Measurements from ENCODE around the gene LMX1A.

LMX1A gene

DNA sequence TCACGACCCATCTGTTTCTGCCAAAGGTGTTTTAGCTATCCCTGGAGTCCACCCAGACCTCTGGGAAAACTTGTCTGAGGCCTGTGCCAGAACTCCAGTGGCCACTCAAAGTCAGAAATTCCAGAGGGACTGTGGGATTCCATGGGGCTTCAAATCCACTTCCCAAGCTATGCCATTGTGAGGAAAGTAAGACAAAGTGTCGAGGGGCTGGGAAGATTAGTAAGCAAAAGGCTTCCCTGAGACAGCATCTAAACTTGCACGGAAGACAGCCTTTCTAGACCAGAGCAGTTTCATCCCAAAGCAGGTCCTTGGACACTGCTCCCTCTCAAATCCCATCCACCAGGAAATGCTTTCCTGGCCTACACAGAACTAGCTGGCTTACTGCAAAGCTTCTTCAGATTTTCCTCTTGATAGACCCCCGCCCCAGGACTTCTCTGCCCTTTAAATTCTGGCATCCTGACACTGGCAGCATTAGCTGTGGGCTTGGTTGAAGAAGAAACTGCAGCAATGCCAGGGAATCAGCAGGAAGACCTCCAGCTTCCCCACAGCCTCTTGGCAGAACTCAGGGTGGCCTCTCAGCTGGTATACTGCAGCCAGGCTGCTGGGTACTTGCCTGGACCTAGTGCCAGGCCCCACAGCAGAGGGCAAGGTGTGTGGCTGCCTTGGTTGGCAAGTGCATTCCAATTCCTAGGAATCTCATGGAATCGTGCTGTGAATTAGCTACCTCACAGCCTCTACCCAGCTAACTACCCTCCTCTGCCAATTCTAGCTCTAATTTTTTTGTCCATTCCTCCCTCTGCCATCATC, 27.3 kb upstream of the LMX1A start:
- H3K9me3 ChIP-seq (ENCODE audit: control insufficient read depth, insufficient read depth, low read depth, low read length) = no peaks in the 10 kb centered on the region
- H3K36me3 ChIP-seq (ENCODE audit: control insufficient read depth, insufficient read depth, low read length) = no peaks in the 10 kb centered on the region
- H3K27ac ChIP-seq (ENCODE audit: low read depth, low read length) = no peak overlapping the region
- H3K27me3 ChIP-seq (ENCODE audit: control insufficient read depth, insufficient read depth, low read length) = peaks cover 9% of the 10 kb centered on the region
- H3K4me3 ChIP-seq (ENCODE audit: low read depth, low read length) = no peak overlapping the region
- peaks cover 5% of the 10 kb centered on the region; the same call in 1 of the 2 replicates for H3K4me1 ChIP-seq (ENCODE audit: control insufficient read depth, insufficient read depth, low read length)
- H3K9ac ChIP-seq (ENCODE audit: low read length) = no peak overlapping the region

DNA sequence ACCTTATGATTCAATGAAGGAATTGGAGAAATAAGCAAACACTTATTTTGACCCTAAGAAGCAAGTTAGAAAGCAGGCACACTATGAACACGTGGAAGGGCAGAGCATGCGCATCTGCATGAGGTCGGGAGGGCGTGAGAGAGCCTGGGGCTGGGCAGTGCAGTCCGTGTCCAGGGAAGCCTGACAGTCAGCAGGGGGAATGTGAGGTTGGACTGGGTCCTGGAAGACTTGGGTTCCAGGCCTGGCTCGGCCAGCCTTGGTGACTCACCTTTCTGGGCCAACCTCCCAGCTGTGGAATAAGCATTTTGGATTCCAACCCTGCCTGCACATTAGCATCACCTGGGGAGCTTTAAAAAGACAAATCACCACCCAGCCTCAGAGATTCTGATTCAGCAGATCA, 26.6 kb upstream of the LMX1A start:
- Histone ChIP-seq H3K27me3 (ENCODE audit: control insufficient read depth, insufficient read depth, low read length) (peaks cover 7% of the 10 kb centered on the region), H3K27ac (ENCODE audit: low read depth, low read length) (no peak overlapping the region)

DNA sequence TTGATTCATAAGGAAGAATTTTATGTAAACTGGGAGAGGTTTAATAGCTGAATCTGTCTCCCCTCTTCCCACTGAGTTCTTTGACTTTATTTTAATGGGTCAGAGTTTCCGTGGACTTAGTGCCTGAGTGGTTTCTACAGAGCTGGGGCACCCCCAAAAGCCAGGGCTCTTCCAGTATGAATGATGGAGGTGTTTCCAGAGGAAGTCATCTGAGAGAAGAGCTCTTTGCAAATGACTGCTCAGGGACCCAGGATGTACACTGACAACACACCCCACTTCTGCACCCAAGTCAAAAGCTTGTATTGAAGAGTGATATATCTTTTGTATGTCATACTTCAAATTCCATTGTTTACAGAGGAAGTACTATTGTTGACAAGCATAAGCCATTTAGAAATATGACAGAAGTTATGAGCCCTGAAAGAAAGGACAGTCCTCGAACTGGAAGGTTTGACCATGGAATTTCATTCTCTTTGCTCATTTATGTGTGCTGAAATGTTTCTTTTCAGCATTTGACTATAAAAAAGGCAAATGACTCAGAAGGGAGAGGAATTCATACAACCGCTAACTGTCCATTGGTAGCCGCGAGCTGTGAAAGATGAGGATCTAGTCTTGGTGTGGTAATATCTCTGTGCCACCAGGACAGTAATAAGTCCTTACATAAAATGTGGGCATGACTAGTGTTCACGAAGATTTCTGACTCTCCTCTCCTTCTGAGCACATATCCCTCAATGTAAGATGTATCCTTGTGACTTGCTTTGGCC, 25.4 kb upstream of the LMX1A start:
- Histone ChIP-seq H3K4me3 (ENCODE audit: low read depth, low read length) (no peak overlapping the region), H3K27ac (ENCODE audit: low read depth, low read length) (no peak overlapping the region), H3K9ac (ENCODE audit: low read length) (no peak overlapping the region), H3K27me3 (ENCODE audit: control insufficient read depth, insufficient read depth, low read length) (peaks cover 11% of the 10 kb centered on the region), H3K36me3 (ENCODE audit: control insufficient read depth, insufficient read depth, low read length) (no peaks in the 10 kb centered on the region), H3K4me1 (ENCODE audit: control insufficient read depth, insufficient read depth, low read length) (peaks cover 5% of the 10 kb centered on the region; the same call in 1 of the 2 replicates), H3K9me3 (ENCODE audit: control insufficient read depth, insufficient read depth, low read depth, low read length) (no peaks in the 10 kb centered on the region)

More for the DNA sequence above, 26.6 kb upstream of the LMX1A start:
- no peak overlapping the region for H3K9ac ChIP-seq (ENCODE audit: low read length)
- no peaks in the 10 kb centered on the region for H3K36me3 ChIP-seq (ENCODE audit: control insufficient read depth, insufficient read depth, low read length)
- H3K4me3 ChIP-seq (ENCODE audit: low read depth, low read length) = no peak overlapping the region
- no peaks in the 10 kb centered on the region for H3K9me3 ChIP-seq (ENCODE audit: control insufficient read depth, insufficient read depth, low read depth, low read length)
- H3K4me1 ChIP-seq (ENCODE audit: control insufficient read depth, insufficient read depth, low read length) = peaks cover 5% of the 10 kb centered on the region; the same call in 1 of the 2 replicates

DNA sequence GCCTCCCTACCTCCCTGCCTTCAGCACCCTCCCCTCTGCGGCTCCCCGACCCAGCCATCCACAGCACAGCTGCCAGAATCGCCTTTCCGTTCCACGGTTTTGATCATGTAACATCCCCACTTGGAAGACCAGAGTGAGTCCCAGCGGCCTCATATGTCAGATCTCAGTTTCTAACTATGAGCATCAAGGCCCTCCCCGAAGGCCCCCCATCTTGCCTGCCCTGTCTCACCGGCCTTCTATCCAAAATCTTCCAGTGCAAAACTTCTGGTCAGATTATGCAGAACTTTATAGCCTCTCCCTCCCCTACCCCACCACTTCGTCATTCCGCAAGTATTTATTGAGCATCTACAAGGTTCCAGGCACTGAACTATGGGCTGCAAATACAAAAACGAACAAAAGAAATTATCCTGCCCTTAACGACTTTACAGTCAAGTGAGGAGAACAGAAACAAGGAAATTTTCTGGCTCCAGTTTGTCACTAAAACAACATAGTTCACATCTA, 20.3 kb upstream of the LMX1A start:
- Histone ChIP-seq H3K9me3 (ENCODE audit: control insufficient read depth, insufficient read depth, low read depth, low read length) (no peaks in the 10 kb centered on the region), H3K36me3 (ENCODE audit: control insufficient read depth, insufficient read depth, low read length) (no peaks in the 10 kb centered on the region), H3K27ac (ENCODE audit: low read depth, low read length) (no peak overlapping the region), H3K4me1 (ENCODE audit: control insufficient read depth, insufficient read depth, low read length) (peaks cover 10% of the 10 kb centered on the region), H3K27me3 (ENCODE audit: control insufficient read depth, insufficient read depth, low read length) (peaks cover 24% of the 10 kb centered on the region), H3K4me3 (ENCODE audit: low read depth, low read length) (peak overlapping the region; percentile 73), H3K9ac (ENCODE audit: low read length) (peak overlapping the region; percentile 52)

DNA sequence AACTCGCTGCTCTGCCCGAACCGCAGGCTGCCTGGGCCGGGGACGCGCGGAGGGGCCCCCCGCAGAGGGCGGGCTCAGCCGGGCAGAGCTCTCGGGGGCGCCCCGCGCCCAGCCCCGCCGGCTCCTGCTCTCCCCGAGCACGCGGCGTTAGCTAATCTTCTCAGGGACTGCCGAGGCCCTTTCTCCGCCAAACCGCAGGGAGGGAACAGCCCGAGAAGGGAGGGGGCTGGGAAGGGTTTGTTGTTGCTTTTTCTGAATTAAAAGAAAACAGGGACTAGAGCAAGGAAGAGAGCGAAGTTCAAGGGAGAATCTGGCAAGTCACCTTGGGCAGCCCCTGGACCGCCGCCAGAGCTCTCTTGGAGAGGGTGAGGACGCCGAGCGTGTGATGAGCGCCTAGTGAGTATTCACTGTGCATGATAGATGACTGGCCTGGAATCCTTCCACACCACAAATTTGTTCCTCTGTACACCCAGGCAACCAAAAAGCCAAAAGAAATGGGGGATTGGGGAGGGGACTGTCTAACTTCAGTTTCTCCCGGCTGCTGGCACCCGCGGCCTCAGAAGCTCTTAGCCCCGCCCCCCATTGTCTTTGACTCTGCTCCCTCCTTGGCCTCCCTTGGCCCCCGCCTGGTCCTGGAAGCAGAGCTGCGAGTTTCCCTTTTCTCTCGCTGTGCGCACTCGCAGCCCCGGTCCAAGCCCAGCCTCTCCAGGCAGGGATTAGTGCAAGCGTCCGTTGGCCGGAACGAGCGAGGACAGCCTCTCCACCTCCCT, 19.7 kb upstream of the LMX1A start:
- H3K4me3 ChIP-seq (ENCODE audit: low read depth, low read length) = peak overlapping the region; percentile 73
- no peaks in the 10 kb centered on the region for H3K36me3 ChIP-seq (ENCODE audit: control insufficient read depth, insufficient read depth, low read length)
- H3K27me3 ChIP-seq (ENCODE audit: control insufficient read depth, insufficient read depth, low read length) = peaks cover 24% of the 10 kb centered on the region
- H3K4me1 ChIP-seq (ENCODE audit: control insufficient read depth, insufficient read depth, low read length) = peaks cover 10% of the 10 kb centered on the region
- no peak overlapping the region for H3K27ac ChIP-seq (ENCODE audit: low read depth, low read length)
- no peaks in the 10 kb centered on the region for H3K9me3 ChIP-seq (ENCODE audit: control insufficient read depth, insufficient read depth, low read depth, low read length)
- H3K9ac ChIP-seq (ENCODE audit: low read length) = peak overlapping the region; percentile 52

DNA sequence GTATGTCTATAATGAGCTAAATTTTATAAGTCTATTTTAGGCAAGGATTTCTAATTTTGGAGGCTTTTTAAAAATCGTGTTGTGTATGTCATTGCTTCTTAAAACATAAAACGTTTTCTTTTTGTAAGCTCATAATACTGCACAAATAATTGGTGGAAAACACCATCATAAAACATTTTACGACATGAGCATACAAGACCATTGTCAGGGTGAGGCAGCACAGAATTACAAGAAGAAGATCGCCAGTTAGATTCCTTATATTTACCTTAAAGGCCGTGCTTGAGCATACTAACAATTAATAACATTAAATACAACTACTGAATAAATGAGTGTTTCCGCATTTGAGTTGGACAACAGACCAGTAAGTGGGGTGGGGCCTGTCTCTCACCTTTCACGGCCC, 19.1 kb upstream of the LMX1A start:
- Histone ChIP-seq H3K9ac (ENCODE audit: low read length) (peak overlapping the region; percentile 52), H3K36me3 (ENCODE audit: control insufficient read depth, insufficient read depth, low read length) (no peaks in the 10 kb centered on the region), H3K27me3 (ENCODE audit: control insufficient read depth, insufficient read depth, low read length) (peaks cover 24% of the 10 kb centered on the region), H3K4me3 (ENCODE audit: low read depth, low read length) (peak overlapping the region; percentile 73), H3K9me3 (ENCODE audit: control insufficient read depth, insufficient read depth, low read depth, low read length) (no peaks in the 10 kb centered on the region), H3K4me1 (ENCODE audit: control insufficient read depth, insufficient read depth, low read length) (peaks cover 10% of the 10 kb centered on the region), H3K27ac (ENCODE audit: low read depth, low read length) (no peak overlapping the region)

DNA sequence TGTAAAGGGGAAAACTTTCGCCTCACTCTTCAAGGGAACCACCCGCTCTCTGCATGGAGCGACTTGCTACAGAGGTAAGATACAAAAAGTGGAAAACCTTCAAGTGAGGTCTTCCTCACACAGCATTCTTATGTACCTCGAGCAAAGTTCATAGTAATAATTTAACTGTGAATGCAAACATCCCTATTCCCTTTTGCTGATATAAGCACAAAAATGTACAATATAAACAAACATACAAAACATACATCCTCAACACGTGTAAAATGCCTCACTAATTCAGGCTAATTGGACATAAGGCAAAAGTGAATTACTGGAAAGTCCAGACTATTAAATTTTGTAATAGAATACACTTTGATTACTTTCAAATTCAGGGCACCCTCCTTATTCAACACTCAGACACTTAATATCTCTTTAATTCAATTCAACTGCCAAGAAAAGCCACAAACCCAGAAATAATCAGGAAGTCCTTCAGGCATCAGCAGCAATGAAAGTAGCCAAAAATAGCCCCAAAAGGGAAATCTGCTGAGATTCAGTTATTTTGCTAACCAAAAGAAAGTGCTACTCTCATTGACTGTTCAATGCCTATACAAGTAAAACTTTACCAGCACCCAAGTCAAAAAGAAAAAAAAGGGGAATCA, 15.2 kb upstream of the LMX1A start:
- no peaks in the 10 kb centered on the region for H3K9me3 ChIP-seq (ENCODE audit: control insufficient read depth, insufficient read depth, low read depth, low read length)
- no peak overlapping the region for H3K27ac ChIP-seq (ENCODE audit: low read depth, low read length)
- no peak overlapping the region for H3K9ac ChIP-seq (ENCODE audit: low read length)
- H3K36me3 ChIP-seq (ENCODE audit: control insufficient read depth, insufficient read depth, low read length) = no peaks in the 10 kb centered on the region
- H3K4me1 ChIP-seq (ENCODE audit: control insufficient read depth, insufficient read depth, low read length) = peaks cover 10% of the 10 kb centered on the region
- H3K27me3 ChIP-seq (ENCODE audit: control insufficient read depth, insufficient read depth, low read length) = peaks cover 29% of the 10 kb centered on the region
- no peak overlapping the region for H3K4me3 ChIP-seq (ENCODE audit: low read depth, low read length)

DNA sequence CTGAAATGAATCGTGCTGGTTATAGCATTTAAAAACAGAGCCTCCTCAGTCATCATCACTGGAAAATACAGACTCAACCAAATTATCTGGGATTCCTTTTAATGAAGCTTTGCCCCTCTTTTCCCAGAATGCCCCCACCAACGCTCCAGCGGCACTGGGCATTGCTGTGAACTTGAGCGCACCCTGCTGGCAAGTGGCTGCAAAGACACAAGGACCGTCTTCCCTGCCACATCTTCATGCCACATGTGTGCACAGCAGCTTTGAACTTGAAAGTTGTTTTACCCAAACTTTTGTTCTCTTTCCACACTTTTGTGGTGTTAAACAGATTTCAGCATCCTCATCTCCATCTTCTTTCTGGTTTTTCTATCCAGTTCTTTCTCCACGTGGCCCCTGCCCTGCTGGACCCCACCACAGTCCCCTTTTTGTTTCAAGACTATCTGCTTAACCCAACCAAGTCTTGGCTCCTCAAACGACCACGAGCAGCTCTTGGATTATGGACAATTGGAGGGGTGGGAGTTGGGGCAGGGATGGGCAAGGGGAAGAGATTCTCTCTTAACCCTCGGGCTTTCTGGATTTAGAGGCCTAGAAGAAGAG, 12.8 kb upstream of the LMX1A start:
- no peak overlapping the region for H3K4me3 ChIP-seq (ENCODE audit: low read depth, low read length)
- peaks cover 15% of the 10 kb centered on the region; the same call in 1 of the 2 replicates for H3K27me3 ChIP-seq (ENCODE audit: control insufficient read depth, insufficient read depth, low read length)
- no peak overlapping the region for H3K9ac ChIP-seq (ENCODE audit: low read length)
- H3K27ac ChIP-seq (ENCODE audit: low read depth, low read length) = no peak overlapping the region
- H3K36me3 ChIP-seq (ENCODE audit: control insufficient read depth, insufficient read depth, low read length) = no peaks in the 10 kb centered on the region
- H3K9me3 ChIP-seq (ENCODE audit: control insufficient read depth, insufficient read depth, low read depth, low read length) = no peaks in the 10 kb centered on the region
- H3K4me1 ChIP-seq (ENCODE audit: control insufficient read depth, insufficient read depth, low read length) = peaks cover 3% of the 10 kb centered on the region; the same call in 1 of the 2 replicates

DNA sequence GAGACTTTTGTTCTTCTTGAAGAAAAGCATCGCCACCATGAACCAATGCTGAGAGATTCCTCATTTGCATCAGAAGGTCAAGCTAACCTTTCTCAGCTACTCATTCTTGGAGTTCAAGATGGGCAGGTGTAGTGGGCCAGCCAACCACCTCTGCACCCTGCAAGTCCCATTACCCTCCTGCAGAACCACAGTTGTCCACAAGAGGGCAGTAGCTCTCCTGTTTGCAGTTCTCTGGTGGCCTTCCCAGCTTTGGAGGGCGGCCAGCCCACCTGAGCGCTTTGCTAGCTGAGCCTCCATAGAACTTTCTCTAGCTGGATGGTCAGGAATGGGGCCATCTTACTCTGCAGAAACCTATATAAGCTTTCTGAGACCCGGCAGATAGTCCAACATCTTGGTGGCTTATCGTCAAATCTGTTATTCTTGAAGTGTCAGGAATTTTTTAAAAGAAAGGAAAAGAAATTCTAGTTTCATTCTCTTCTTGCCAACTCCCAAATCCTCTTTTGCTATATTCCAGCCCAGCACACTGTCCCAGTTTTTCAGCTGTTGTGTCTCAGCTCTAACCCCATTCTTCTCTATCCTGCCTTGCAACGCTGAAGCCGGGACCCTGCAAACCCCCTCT, 11.0 kb upstream of the LMX1A start:
- no peak overlapping the region for H3K27ac ChIP-seq (ENCODE audit: low read depth, low read length)
- no peak overlapping the region for H3K4me3 ChIP-seq (ENCODE audit: low read depth, low read length)
- peaks cover 17% of the 10 kb centered on the region for H3K27me3 ChIP-seq (ENCODE audit: control insufficient read depth, insufficient read depth, low read length)
- H3K4me1 ChIP-seq (ENCODE audit: control insufficient read depth, insufficient read depth, low read length) = peaks cover 3% of the 10 kb centered on the region; the same call in 1 of the 2 replicates
- no peaks in the 10 kb centered on the region for H3K9me3 ChIP-seq (ENCODE audit: control insufficient read depth, insufficient read depth, low read depth, low read length)
- H3K9ac ChIP-seq (ENCODE audit: low read length) = no peak overlapping the region
- H3K36me3 ChIP-seq (ENCODE audit: control insufficient read depth, insufficient read depth, low read length) = no peaks in the 10 kb centered on the region

DNA sequence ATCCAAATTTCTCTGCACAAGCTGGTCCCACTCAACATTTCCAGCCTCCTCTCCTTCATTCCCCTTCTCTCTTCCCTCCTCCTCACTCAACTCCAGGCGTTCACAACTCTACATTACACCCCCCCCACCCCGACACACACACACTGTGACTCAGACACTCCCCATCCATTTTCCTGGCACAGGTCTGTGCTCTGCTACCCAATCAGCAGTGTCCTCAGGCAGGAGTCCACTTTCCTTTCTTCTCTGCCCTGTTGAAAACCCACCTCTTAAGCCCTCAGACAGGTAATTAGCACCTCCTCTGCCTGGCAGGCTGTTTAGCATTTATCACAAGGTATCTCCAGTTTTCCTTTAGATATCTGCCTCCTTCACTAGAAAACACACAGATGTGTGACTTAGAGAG, 8.8 kb upstream of the LMX1A start:
- peaks cover 37% of the 10 kb centered on the region for H3K27me3 ChIP-seq (ENCODE audit: control insufficient read depth, insufficient read depth, low read length)
- no peaks in the 10 kb centered on the region for H3K9me3 ChIP-seq (ENCODE audit: control insufficient read depth, insufficient read depth, low read depth, low read length)
- peaks cover 3% of the 10 kb centered on the region; the same call in 1 of the 2 replicates for H3K4me1 ChIP-seq (ENCODE audit: control insufficient read depth, insufficient read depth, low read length)
- no peak overlapping the region for H3K4me3 ChIP-seq (ENCODE audit: low read depth, low read length)
- no peak overlapping the region for H3K9ac ChIP-seq (ENCODE audit: low read length)
- H3K27ac ChIP-seq (ENCODE audit: low read depth, low read length) = no peak overlapping the region
- H3K36me3 ChIP-seq (ENCODE audit: control insufficient read depth, insufficient read depth, low read length) = no peaks in the 10 kb centered on the region

Data from HUES6 (cell line).